Stimulated activated CD4-positive, alpha-beta T cell treated with anti-CD3 and anti-CD28 coated beads, TNF-alpha, amount 100 ng/mL, for 4 hours (primary cell): ENCODE measurements around the gene PIGT.
"Not testable (repeated sequence)": the region's sequence is repeated elsewhere in the genome, so short reads cannot be mapped to it uniquely, and the experiment has no call there.

Experiments used
- DNase-seq, 3 experiments: peaks; one replicate each; pipeline ENCODE4 v3.0.0-alpha.2; 2020; ENCODE audit warnings: low read depth in 3 of 3

PIGT gene

GRCh38 chr20:45462711-45463509 lies 47.0 kb downstream of the PIGT start:
- no peak for DNase-seq

DNA sequence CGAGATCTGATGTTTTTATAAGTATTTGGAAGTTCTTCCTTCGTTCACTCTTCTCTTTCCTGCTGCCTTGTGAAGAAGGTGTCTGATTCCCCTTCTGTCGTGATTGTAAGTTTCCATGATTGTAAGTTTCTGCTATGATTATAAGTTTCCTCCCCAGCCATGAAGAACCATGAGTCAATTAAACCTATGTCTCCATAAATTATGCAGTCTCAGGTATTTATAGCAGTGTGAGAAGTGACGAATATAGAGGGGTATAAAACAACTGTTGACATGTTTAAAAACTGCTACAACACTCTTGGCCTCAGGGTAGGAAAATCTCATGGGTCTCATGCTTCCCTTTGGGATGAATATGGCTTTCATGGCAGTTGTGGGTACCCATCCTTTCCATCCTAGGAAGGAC lies 47.8 kb downstream of the PIGT start:
- no peak for DNase-seq

GRCh38 chr20:45465491-45466266 lies 49.7 kb downstream of the PIGT start:
- DNase-seq = no peak

DNA sequence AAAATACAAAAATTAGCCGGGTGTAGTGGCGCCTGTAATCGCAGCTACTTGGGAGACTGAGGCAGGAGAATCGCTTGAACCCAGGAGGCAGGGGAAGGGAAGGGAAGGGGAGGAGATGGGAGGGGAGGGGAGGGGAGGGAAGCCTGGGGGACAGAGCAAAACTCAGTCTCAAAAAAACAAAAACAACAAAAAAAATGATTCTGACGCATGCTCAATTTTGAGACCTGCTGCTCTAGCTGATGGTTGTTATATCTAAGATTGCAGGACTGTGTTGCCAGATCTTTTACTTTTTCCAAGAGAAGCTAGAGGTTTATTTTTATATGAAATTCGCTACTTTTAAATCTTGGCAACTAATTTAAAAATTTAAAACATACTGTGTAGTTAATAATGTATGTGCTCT lies 51.2 kb downstream of the PIGT start:
- no peak for DNase-seq

GRCh38 chr20:45467861-45468260 lies 51.9 kb downstream of the PIGT start:
- no peak for DNase-seq

DNA sequence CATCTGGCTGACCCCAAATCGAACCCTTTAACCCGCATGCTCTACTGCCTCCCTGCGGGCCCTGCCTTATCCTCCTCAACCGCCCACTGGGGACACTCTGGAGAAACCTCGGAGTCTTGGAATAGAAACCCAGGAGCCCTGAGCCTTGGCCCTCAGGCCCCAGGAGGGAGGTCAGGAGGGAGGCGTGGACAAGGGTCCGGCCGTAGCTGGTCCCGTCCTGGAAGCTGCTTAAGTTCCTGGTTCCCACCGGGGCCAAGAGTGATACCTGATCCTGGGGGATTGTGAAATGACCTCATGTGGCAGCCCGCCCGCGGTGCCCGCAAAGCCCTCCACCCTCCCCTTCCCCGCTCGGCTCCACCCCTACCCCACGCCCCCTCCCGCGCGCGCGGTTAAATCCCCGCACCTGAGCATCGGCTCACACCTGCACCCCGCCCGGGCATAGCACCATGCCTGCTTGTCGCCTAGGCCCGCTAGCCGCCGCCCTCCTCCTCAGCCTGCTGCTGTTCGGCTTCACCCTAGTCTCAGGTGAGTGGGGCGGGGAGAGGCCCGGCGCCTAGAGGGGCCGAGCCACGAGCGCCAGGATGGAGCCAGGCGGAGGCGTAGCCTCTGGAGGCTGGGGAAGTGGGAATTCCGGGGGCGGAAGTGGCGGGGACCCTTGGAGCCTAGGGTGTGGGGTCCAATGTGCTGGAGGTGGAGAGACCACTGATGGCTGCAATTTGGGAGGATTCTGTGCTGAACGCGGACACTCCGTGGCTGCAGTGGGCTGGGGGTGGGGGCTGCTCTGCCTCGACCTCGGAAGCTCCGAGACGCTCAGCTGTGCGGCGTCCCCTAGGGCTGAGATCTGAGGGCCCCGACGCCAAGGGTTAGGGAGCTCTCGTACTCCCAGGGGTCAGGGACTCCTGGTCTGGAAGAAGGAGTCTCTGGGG lies 53.7 kb downstream of the PIGT start, which contains the start of gene WFDC2:
Gene WFDC2 (plus strand): TSS at position 418 of the 926 bp plus-strand sequence. CDS start 29 bp downstream, at position 447.
- DNase-seq = no peak

- no peak for DNase-seq
Observed at GRCh38 chr20:45470262-45470931, 54.5 kb downstream of the PIGT start.

- DNase-seq = no peak
Observed at GRCh38 chr20:45470937-45471336, 55.0 kb downstream of the PIGT start.

DNA sequence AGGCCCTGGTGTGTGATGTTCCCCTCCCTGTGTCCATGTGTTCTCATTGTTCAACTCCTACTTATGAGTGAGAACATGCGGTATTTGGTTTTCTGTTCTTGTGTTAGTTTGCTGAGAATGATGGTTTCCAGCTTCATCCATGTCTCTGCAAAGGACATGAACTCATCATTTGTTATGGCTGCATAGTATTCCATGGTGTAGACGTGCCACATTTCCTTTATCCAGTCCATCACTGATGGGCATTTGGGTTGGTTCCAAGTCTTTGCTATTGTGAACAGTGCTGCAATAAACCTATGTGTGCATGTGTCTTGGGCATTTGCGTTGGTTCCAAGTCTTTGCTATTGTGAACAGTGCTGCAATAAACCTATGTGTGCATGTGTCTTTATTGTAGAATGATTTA lies 56.3 kb downstream of the PIGT start:
- not testable (repeated sequence) for DNase-seq
